ENCODE data around the gene RNASE8. TPM values are rescaled to one million over a fixed set of nuclear protein-coding genes. Genes with fewer than 3 reads are reported as not detected.
A peak's percentile ranks its signal among the peaks of the same experiment; 100 is the strongest.

RNASE8 gene
- total RNA-seq, 2 experiments from 2014 or later, result not detected

GRCh38 chr14:21091821-21092272 lies 34.2 kb downstream of the RNASE8 start:
- H3K4me1 Mint-ChIP-seq (ENCODE audit: low read depth), result peaks cover 15% of the 10 kb centered on the region
- H3K27ac Mint-ChIP-seq, result no peak overlapping the region
- intact Hi-C loops (cut with micrococcal nuclease), result loop anchor here (1.0 kb wide), 3 partner anchors 12 to 78 kb away; no protein-coding TSS in a partner anchor
- no peaks in the 10 kb centered on the region for H3K27me3 Mint-ChIP-seq (ENCODE audit: low read depth)
- CTCF ChIA-PET, result interaction anchor here (0.6 to 6.9 kb wide), 31 partner anchors 9 to 365 kb away, joined by 3 to 168 read pairs (median 7); partner anchors contain the start of genes ARHGEF40, OR5AU1, SLC39A2 and TMEM253
- H3K4me3 Mint-ChIP-seq, result no peak overlapping the region
- DNase-seq, result no peak
- no peaks in the 10 kb centered on the region for H3K36me3 Mint-ChIP-seq (ENCODE audit: low read depth)
- no peaks in the 10 kb centered on the region for H3K9me3 Mint-ChIP-seq

- H3K27me3 Mint-ChIP-seq (ENCODE audit: low read depth), result no peaks in the 10 kb centered on the region
- CTCF ChIA-PET, result interaction anchor here (0.6 to 6.9 kb wide), 34 partner anchors 10 to 447 kb away, joined by 3 to 168 read pairs (median 6); partner anchors contain the start of genes ARHGEF40, OR5AU1, SLC39A2 and TMEM253
- H3K36me3 Mint-ChIP-seq (ENCODE audit: low read depth), result no peaks in the 10 kb centered on the region
- H3K27ac Mint-ChIP-seq, result no peak overlapping the region
- peak; percentile 93 for DNase-seq
- no peak overlapping the region for H3K4me3 Mint-ChIP-seq
- no peaks in the 10 kb centered on the region for H3K9me3 Mint-ChIP-seq
- peaks cover 13% of the 10 kb centered on the region for H3K4me1 Mint-ChIP-seq (ENCODE audit: low read depth)
- intact Hi-C loops (cut with micrococcal nuclease), result loop anchor here (1.0 kb wide), 3 partner anchors 12 to 78 kb away; no protein-coding TSS in a partner anchor
Measured at GRCh38 chr14:21092273-21093011, 34.8 kb downstream of the RNASE8 start.

GRCh38 chr14:21093018-21093417 lies 35.4 kb downstream of the RNASE8 start:
- H3K4me1 Mint-ChIP-seq (ENCODE audit: low read depth), result peaks cover 8% of the 10 kb centered on the region
- intact Hi-C loops (cut with micrococcal nuclease), result no loop called here

DNA sequence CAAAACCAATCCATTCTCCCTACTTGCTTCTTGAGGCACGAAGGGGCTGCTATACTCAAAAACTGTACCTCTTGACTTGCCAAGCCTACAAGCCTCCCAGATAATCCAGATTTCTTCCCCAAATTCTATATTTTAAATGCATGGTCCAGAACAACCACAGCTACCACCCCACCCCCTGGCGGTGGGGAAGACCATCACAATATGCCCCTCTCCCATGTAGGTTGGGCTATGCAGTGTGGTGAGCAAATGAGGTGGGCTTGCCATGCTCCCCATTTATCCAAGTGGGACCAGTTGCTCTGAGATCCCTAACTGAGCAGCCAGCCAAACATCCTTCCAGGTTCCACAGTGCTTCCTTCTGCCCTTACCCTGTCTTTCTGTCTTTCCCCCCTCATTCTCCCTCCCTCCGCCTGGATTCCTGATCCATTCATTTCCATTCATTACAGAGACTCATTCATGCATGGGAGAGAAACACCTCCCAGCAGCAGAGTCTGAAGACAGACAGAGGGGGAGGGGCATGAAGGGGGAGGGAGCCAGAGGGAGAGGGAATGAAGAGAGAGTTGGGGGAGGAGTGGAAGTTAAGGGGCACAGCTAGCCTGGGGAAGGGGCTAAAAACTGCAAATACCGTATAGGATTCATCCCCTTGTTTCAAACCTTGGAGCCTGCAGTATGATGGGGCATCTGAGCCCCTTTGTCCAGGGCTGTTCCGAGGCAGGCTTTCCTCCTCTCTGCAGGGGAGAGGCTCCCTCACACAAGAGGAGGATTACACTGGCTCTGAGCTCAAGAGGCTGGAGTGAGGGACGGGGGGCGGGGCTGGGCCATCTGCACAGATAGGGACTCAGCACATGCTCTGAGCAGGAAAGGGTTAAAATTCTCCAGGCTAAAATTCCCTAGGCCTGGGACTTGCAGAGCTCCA lies 36.4 kb downstream of the RNASE8 start:
- Mint-ChIP-seq H3K27ac (no peak overlapping the region), H3K4me1 (ENCODE audit: low read depth) (peaks cover 10% of the 10 kb centered on the region), H3K27me3 (ENCODE audit: low read depth) (no peaks in the 10 kb centered on the region), H3K36me3 (ENCODE audit: low read depth) (no peaks in the 10 kb centered on the region), H3K4me3 (no peak overlapping the region), H3K9me3 (no peaks in the 10 kb centered on the region)
- intact Hi-C loops (cut with micrococcal nuclease), result no loop called here
- CTCF ChIA-PET, result interaction anchor here (0.6 to 6.9 kb wide), 21 partner anchors 9 to 463 kb away, joined by 3 to 168 read pairs (median 15); partner anchors contain the start of genes ARHGEF40, SLC39A2, TMEM253 and TPPP2
- DNase-seq, result no peak

More at GRCh38 chr14:21093018-21093417, 35.4 kb downstream of the RNASE8 start:
- DNase-seq, result no peak
- CTCF ChIA-PET, result interaction anchor here (0.6 to 6.9 kb wide), 27 partner anchors 10 to 448 kb away, joined by 3 to 168 read pairs (median 9); partner anchors contain the start of genes ARHGEF40, OR5AU1, SLC39A2 and TMEM253
- H3K27me3 Mint-ChIP-seq (ENCODE audit: low read depth), result no peaks in the 10 kb centered on the region
- no peaks in the 10 kb centered on the region for H3K9me3 Mint-ChIP-seq
- no peak overlapping the region for H3K4me3 Mint-ChIP-seq
- no peak overlapping the region for H3K27ac Mint-ChIP-seq
- H3K36me3 Mint-ChIP-seq (ENCODE audit: low read depth), result no peaks in the 10 kb centered on the region

- CTCF ChIA-PET, result interaction anchor here (0.7 to 6.9 kb wide), 10 partner anchors 8 to 125 kb away, joined by 3 to 168 read pairs (median 4); partner anchors contain the start of genes ARHGEF40 and TMEM253
- no peak overlapping the region for H3K27ac Mint-ChIP-seq
- no peak overlapping the region for H3K4me3 Mint-ChIP-seq
- no peak for DNase-seq
- intact Hi-C loops (cut with micrococcal nuclease), result loop anchor here (1.0 kb wide), 1 partner anchor 9 kb away; no protein-coding TSS in a partner anchor
- H3K9me3 Mint-ChIP-seq, result no peaks in the 10 kb centered on the region
- H3K27me3 Mint-ChIP-seq (ENCODE audit: low read depth), result no peaks in the 10 kb centered on the region
- no peaks in the 10 kb centered on the region for H3K36me3 Mint-ChIP-seq (ENCODE audit: low read depth)
- H3K4me1 Mint-ChIP-seq (ENCODE audit: low read depth), result peaks cover 15% of the 10 kb centered on the region
Measured at GRCh38 chr14:21095430-21096205, 38.0 kb downstream of the RNASE8 start.

DNA sequence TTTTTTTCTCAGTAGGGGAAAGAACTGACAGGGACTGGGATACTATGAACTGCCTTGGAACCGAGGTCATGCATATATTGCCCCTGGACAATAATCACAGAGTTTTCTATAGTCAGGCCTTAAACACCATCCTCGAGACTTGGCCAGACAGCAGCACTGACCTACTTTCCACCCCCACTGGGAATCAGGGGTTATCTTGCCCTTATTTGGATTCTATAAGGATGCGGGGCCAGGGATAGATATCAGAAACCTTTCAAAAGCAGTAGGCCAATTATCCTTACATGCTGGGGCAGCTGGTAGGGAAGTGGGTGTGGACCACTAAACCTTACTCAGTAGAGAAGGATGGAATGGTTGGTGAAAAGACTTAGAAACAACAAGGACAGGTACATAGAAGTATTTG lies 38.8 kb downstream of the RNASE8 start:
- no peak overlapping the region for H3K4me3 Mint-ChIP-seq
- H3K9me3 Mint-ChIP-seq, result no peaks in the 10 kb centered on the region
- H3K27ac Mint-ChIP-seq, result no peak overlapping the region
- no peaks in the 10 kb centered on the region for H3K36me3 Mint-ChIP-seq (ENCODE audit: low read depth)
- CTCF ChIA-PET, result interaction anchor here (0.8 to 6.9 kb wide), 11 partner anchors 7 to 126 kb away, joined by 3 to 168 read pairs (median 4); partner anchors contain the start of genes ARHGEF40 and TMEM253
- DNase-seq, result no peak
- H3K27me3 Mint-ChIP-seq (ENCODE audit: low read depth), result no peaks in the 10 kb centered on the region
- peaks cover 15% of the 10 kb centered on the region for H3K4me1 Mint-ChIP-seq (ENCODE audit: low read depth)
- intact Hi-C loops (cut with micrococcal nuclease), result loop anchor here (1.0 kb wide), 1 partner anchor 8 kb away; no protein-coding TSS in a partner anchor

DNA sequence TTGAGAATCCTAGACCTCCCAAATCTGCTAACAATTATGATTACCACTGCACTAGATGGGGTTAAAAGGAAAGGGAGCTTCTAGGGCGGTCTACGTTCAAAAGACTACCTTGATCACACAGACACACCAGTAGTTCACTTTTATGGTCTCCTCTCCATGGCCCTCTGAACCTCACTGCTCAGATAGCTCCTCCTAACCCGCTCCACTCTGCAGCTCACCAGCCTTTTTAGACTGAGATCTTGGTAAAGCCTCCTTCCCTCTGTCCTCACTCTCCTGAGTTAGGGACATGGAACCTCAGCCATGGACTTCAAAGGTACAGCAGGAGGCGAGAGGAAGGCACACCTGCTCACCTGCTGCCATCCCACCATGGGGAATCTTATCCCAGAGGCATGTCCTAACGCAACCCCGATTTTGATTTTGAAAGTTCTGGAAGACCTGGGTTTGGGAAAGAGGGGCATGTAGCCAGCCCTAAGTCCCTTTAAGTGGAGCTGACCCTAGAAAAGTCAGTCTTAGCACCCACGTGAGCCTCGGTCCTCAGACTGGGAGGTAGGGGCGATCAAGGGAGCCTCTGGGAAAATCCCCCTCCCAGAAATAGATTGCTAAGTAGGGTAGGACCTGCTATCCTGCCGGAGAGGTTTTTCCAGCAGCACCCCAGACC lies 39.5 kb downstream of the RNASE8 start:
- Mint-ChIP-seq H3K36me3 (ENCODE audit: low read depth) (no peaks in the 10 kb centered on the region), H3K27ac (no peak overlapping the region), H3K4me1 (ENCODE audit: low read depth) (peaks cover 18% of the 10 kb centered on the region), H3K4me3 (peak overlapping the region; percentile 67), H3K27me3 (ENCODE audit: low read depth) (no peaks in the 10 kb centered on the region), H3K9me3 (no peaks in the 10 kb centered on the region)
- DNase-seq, result no peak
- CTCF ChIA-PET, result interaction anchor here (0.6 to 6.9 kb wide), 9 partner anchors 6 to 84 kb away, joined by 3 to 168 read pairs (median 4); partner anchors contain the start of gene TMEM253
- intact Hi-C loops (cut with micrococcal nuclease), result loop anchor here (1.0 kb wide), 1 partner anchor 7 kb away; no protein-coding TSS in a partner anchor

DNA sequence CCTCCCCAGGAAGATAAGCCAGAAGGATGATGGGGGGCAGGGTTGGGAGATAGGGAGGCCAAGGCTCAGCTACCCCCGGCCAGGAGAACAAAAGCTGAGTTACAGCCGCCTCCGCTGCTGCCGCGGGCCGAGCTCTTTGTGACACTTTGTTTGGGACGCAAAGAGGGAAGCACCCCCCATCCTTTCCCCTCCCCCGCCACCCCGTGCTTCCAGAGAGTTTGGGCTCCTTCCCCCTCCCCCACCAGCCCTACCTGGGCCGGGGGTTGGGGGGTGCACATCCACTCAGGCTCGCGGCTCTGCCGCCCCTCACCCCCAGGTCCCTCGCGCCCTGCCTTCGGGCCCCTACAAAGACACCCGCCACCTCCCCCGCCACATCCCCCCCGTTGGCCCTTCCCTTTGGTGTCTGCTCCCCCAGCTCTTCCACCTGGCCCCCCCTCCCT lies 40.0 kb downstream of the RNASE8 start:
- Mint-ChIP-seq H3K36me3 (ENCODE audit: low read depth) (no peaks in the 10 kb centered on the region), H3K9me3 (no peaks in the 10 kb centered on the region), H3K4me1 (ENCODE audit: low read depth) (peaks cover 20% of the 10 kb centered on the region), H3K27ac (no peak overlapping the region), H3K4me3 (peak overlapping the region; percentile 67), H3K27me3 (ENCODE audit: low read depth) (no peaks in the 10 kb centered on the region)
- intact Hi-C loops (cut with micrococcal nuclease), result no loop called here
- DNase-seq, result peak; percentile 32
- CTCF ChIA-PET, result interaction anchor here (0.8 to 6.9 kb wide), 6 partner anchors 6 to 84 kb away, joined by 3 to 168 read pairs (median 19); partner anchors contain the start of gene TMEM253

- H3K36me3 Mint-ChIP-seq (ENCODE audit: low read depth), result no peaks in the 10 kb centered on the region
- CTCF ChIA-PET, result interaction anchor here (1.6 to 6.9 kb wide), 4 partner anchors 5 to 85 kb away, joined by 4 to 168 read pairs (median 98); partner anchors contain the start of gene TMEM253
Measured at GRCh38 chr14:21098076-21098891, 40.7 kb downstream of the RNASE8 start, which contains the start of gene ZNF219. TSS of gene ZNF219 (minus strand) at chr14:21098655. CDS start at chr14:21093591, 5,064 bp downstream.

More at GRCh38 chr14:21098076-21098891, 40.7 kb downstream of the RNASE8 start, which contains the start of gene ZNF219:
- intact Hi-C loops (cut with micrococcal nuclease), result no loop called here
- H3K27me3 Mint-ChIP-seq (ENCODE audit: low read depth), result no peaks in the 10 kb centered on the region
- H3K9me3 Mint-ChIP-seq, result no peaks in the 10 kb centered on the region
- H3K4me1 Mint-ChIP-seq (ENCODE audit: low read depth), result peaks cover 22% of the 10 kb centered on the region
- H3K27ac Mint-ChIP-seq, result no peak within 1 kb of the TSS
- peak within 1 kb of the TSS; percentile 76 for H3K4me3 Mint-ChIP-seq
- peak; percentile 27 for DNase-seq

Data from activated naive CD4-positive, alpha-beta T cell treated with anti-CD3 and anti-CD28 coated beads for 36 hours (primary cell).